Mesodermal cell (in vitro differentiated cells): Measurements from ENCODE around the gene CCER1.

Experiments used
- H3K27ac ChIP-seq: 2 replicates; pipeline ENCODE4 v1.7.0; 2013; ENCODE audit warnings: mild to moderate bottlenecking, low read depth, low read length, moderate library complexity; ENCODE audit not compliant: severe bottlenecking
- H3K36me3 ChIP-seq: 2 replicates; pipeline ENCODE4 v1.7.1; 2013; ENCODE audit warnings: mild to moderate bottlenecking, low read length, moderate library complexity; ENCODE audit not compliant: control insufficient read depth, insufficient read depth
- H3K4me1 ChIP-seq: one replicate; pipeline ENCODE4 v1.7.1; 2013; ENCODE audit warnings: mild to moderate bottlenecking, low read length; ENCODE audit not compliant: insufficient read depth, control insufficient read depth, poor library complexity, severe bottlenecking
- H3K4me3 ChIP-seq: 2 replicates; pipeline ENCODE4 v1.7.0; 2013; ENCODE audit warnings: low read length, control low read depth, mild to moderate bottlenecking; ENCODE audit not compliant: insufficient read depth, poor library complexity, severe bottlenecking; ENCODE audit errors: extremely low read depth
- H3K9me3 ChIP-seq: 2 replicates; pipeline ENCODE4 v1.7.1; 2013; ENCODE audit warnings: mild to moderate bottlenecking, low read length, moderate library complexity; ENCODE audit not compliant: control insufficient read depth
- WGBS, 2 experiments: methylation state at CpG; one replicate each; pipeline ENCODE4 v1.1.5; 2013; ENCODE audit warnings: missing lambda C conversion rate in 2 of 2; ENCODE audit not compliant: insufficient coverage in 2 of 2; 5-methylcytosine and 5-hydroxymethylcytosine counted together

The CCER1 gene

GRCh38 chr12:90924406-90924805 lies 30.6 kb downstream of the CCER1 start:
- no peaks in the 10 kb centered on the region for H3K9me3 ChIP-seq
- H3K4me1 ChIP-seq: no peaks in the 10 kb centered on the region
- no peak overlapping the region for H3K27ac ChIP-seq
- no peak overlapping the region for H3K4me3 ChIP-seq
- no CpG with 5 or more reads among the region's 1 CpG for WGBS, 2 experiments
- H3K36me3 ChIP-seq: no peaks in the 10 kb centered on the region

GRCh38 chr12:90922145-90922627 lies 32.8 kb downstream of the CCER1 start:
- Histone ChIP-seq H3K9me3 (no peaks in the 10 kb centered on the region), H3K4me1 (no peaks in the 10 kb centered on the region), H3K4me3 (no peak overlapping the region), H3K27ac (no peak overlapping the region), H3K36me3 (no peaks in the 10 kb centered on the region)

GRCh38 chr12:90921536-90921935 lies 33.4 kb downstream of the CCER1 start:
- H3K27ac ChIP-seq: no peak overlapping the region
- WGBS, 2 experiments: 100% methylated on average over 1 of the region's 1 CpG; no CpG with 5 or more reads in 1 of the 2 experiments
- H3K9me3 ChIP-seq: no peaks in the 10 kb centered on the region
- no peaks in the 10 kb centered on the region for H3K36me3 ChIP-seq
- no peaks in the 10 kb centered on the region for H3K4me1 ChIP-seq
- H3K4me3 ChIP-seq: no peak overlapping the region

GRCh38 chr12:90920222-90920621 lies 34.8 kb downstream of the CCER1 start:
- Histone ChIP-seq H3K27ac (no peak overlapping the region), H3K4me3 (no peak overlapping the region), H3K36me3 (no peaks in the 10 kb centered on the region), H3K9me3 (no peaks in the 10 kb centered on the region), H3K4me1 (no peaks in the 10 kb centered on the region)
- WGBS, 2 experiments: no CpG with 5 or more reads among the region's 1 CpG

GRCh38 chr12:90917431-90917830 lies 37.5 kb downstream of the CCER1 start:
- 83% methylated on average over 1 of the region's 2 CpGs; no CpG with 5 or more reads in 1 of the 2 experiments for WGBS, 2 experiments
- no peak overlapping the region for H3K27ac ChIP-seq
- no peaks in the 10 kb centered on the region for H3K9me3 ChIP-seq

GRCh38 chr12:90916516-90916915 lies 38.5 kb downstream of the CCER1 start:
- no peaks in the 10 kb centered on the region for H3K36me3 ChIP-seq
- no peak overlapping the region for H3K27ac ChIP-seq
- H3K4me3 ChIP-seq: no peak overlapping the region
- H3K9me3 ChIP-seq: no peaks in the 10 kb centered on the region
- H3K4me1 ChIP-seq: no peaks in the 10 kb centered on the region

More at GRCh38 chr12:90917431-90917830, 37.5 kb downstream of the CCER1 start:
- H3K36me3 ChIP-seq: no peaks in the 10 kb centered on the region
- no peaks in the 10 kb centered on the region for H3K4me1 ChIP-seq
- no peak overlapping the region for H3K4me3 ChIP-seq

GRCh38 chr12:90915353-90915752 lies 39.6 kb downstream of the CCER1 start:
- no peak overlapping the region for H3K4me3 ChIP-seq
- no peak overlapping the region for H3K27ac ChIP-seq
- H3K9me3 ChIP-seq: no peaks in the 10 kb centered on the region
- 60% methylated on average over 1 of the region's 2 CpGs; no CpG with 5 or more reads in 1 of the 2 experiments for WGBS, 2 experiments
- H3K36me3 ChIP-seq: no peaks in the 10 kb centered on the region
- no peaks in the 10 kb centered on the region for H3K4me1 ChIP-seq

- 100% methylated on average over 1 of the region's 3 CpGs for WGBS, 2 experiments
- no peaks in the 10 kb centered on the region for H3K4me1 ChIP-seq
- no peak overlapping the region for H3K4me3 ChIP-seq
- H3K9me3 ChIP-seq: no peaks in the 10 kb centered on the region
- H3K27ac ChIP-seq: no peak overlapping the region
- H3K36me3 ChIP-seq: no peaks in the 10 kb centered on the region
Observed at GRCh38 chr12:90910958-90911357, 44.0 kb downstream of the CCER1 start.

GRCh38 chr12:90909069-90909770 lies 45.8 kb downstream of the CCER1 start:
- Histone ChIP-seq H3K9me3 (no peaks in the 10 kb centered on the region), H3K4me3 (no peak overlapping the region), H3K4me1 (no peaks in the 10 kb centered on the region), H3K27ac (no peak overlapping the region), H3K36me3 (no peaks in the 10 kb centered on the region)
- WGBS, 2 experiments: 41 to 45% methylated on average over 5 of the region's 7 CpGs

- Histone ChIP-seq H3K4me1 (no peaks in the 10 kb centered on the region), H3K27ac (no peak overlapping the region), H3K4me3 (no peak overlapping the region), H3K9me3 (no peaks in the 10 kb centered on the region), H3K36me3 (no peaks in the 10 kb centered on the region)
Observed at GRCh38 chr12:90908465-90908864, 46.5 kb downstream of the CCER1 start.

GRCh38 chr12:90905691-90906370 lies 49.1 kb downstream of the CCER1 start:
- Histone ChIP-seq H3K9me3 (no peaks in the 10 kb centered on the region), H3K4me3 (no peak overlapping the region), H3K4me1 (no peaks in the 10 kb centered on the region), H3K27ac (no peak overlapping the region), H3K36me3 (no peaks in the 10 kb centered on the region)
- 100% methylated on average over 1 of the region's 1 CpG; no CpG with 5 or more reads in 1 of the 2 experiments for WGBS, 2 experiments
